Stimulated activated CD8-positive, alpha-beta memory T cell treated with anti-CD3 and anti-CD28 coated beads, Interleukin-12 subunit alpha, Interleukin-12 subunit beta, amount 100 ng/mL, for 4 hours (primary cell): ENCODE results near the gene LINGO3.
A peak's percentile ranks its signal among the peaks of the same experiment; 100 is the strongest.
"Not testable (repeated sequence)": the region's sequence is repeated elsewhere in the genome, so short reads cannot be mapped to it uniquely, and the experiment has no call there.

Source experiments
- DNase-seq: peaks from one replicate; pipeline ENCODE4 v3.0.0-alpha.2; 2020; ENCODE audit warnings: low read depth

LINGO3 gene

GRCh38 chr19:2281265-2282061 lies 26.5 kb downstream of the LINGO3 start:
- DNase-seq, result not testable (repeated sequence)

GRCh38 chr19:2280633-2281264 lies 27.2 kb downstream of the LINGO3 start:
- DNase-seq, result no peak

- DNase-seq, result no peak
Measured at GRCh38 chr19:2278459-2279158, 29.3 kb downstream of the LINGO3 start.

DNA sequence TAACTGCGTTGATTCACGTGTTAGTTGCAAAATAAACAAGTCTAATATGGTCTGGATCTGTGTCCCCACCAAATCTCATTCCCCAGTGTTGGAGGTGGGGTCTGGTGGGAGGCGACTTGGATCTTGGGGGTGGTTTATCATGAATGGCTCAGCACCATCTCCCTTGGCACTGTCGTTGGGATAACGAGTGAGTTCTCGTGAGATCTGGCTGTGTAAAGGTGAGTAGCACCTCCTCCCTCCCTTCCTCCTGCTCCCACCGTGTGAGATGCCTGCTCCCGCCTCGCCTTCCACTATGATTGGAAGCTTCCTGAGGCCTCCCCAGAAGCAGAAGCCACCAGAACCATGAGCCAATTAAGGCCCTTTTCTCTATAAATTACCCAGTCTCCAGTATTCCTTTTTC lies 30.8 kb downstream of the LINGO3 start:
- no peak for DNase-seq

- DNase-seq, result no peak
Measured at GRCh38 chr19:2276429-2276986, 31.4 kb downstream of the LINGO3 start.

GRCh38 chr19:2275588-2276428 lies 32.1 kb downstream of the LINGO3 start:
- no peak for DNase-seq

DNA sequence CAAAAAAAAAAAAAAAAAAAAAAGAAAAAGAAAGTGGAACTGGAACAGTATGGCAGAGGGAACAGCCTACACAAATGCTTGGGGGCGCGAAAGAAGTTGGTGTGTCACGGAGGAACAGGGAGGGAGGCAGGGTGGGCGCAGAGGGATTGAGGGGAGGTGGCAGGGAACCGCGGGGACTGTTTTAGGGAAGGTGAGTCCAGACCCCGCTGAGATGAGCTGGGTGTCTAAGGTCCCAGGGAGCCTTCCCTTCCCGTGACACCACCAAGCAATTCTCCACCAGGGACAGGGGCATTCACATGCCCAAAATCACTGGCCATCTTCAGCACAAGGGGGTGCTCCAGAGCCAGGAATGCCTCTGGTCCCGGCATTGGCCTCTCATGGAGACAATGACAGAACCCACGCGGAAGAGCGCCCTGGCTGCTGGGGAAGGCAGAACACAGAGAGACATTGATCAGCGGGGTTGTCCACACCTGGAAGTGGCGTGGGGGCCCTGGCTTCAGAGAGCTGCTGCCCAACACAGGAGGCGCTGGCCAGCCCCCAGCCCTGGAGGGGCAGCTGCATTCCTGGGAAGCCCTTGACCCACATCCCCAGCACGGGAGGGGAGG lies 32.9 kb downstream of the LINGO3 start:
- no peak for DNase-seq

DNA sequence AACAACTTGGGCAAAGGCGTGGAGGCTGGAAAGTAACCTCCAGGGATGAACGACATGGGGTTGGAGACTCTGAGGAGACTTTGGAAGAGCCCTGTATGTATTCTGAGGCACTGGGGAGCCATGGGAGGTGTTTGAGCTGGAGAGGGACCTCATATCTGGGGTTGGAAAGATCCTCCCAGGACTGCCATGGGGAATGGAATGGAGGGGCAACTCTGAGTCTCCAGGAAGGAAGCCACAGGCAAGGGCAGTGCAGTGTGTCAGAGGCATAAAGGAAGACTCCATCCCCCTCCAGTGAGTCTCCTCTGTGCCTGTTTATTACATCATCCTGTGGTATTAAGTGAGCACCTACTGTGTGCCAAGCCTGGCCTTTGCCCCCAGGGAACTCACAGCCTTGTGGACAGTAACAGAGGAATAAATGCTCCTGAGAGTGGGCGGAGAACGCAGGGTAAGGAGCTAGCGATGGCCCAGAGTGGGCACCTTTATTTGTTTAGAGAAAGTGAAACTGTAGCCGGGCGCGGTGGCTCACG lies 33.7 kb downstream of the LINGO3 start:
- no peak for DNase-seq

DNA sequence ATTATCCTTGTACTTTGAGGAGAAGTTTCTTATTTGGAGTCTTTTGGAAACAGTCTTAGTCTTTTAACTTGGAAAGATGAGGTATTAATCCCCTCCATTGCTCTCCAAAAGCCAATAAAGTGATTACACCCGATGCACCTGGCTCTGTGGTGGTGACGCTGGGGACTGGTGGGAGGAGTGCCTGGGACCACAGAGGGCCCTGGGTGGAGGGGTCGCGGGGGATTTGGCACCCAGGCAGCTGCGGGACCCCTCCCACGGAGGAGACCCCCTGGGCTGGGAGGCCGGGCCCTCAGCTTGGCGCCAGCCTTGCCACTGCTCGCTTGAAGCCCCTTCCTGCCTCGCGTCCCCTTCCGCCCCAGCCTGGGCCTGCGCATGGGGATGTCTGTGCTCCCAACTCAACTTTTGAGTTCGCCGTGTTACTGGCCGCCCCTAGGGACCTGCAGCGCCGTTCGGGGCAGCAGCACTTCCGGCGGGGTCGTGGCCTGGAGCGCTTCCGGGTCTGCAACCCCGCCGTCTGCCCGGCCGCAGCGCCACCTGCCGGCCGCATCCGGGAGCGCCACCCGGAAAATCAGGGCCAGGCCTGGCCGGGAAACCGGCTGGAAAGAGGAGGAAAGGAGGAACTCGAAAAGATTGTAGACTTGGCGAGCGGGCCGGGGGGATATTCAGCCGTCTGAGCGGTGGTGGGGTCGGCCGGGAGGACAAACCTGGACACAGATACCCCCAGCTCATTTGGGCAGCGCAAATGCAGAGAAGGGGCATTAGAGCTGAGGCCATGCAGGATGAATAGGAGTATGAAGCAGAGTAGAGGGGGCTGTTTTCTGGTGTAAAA lies 34.4 kb downstream of the LINGO3 start:
- peak; percentile 57 for DNase-seq

DNA sequence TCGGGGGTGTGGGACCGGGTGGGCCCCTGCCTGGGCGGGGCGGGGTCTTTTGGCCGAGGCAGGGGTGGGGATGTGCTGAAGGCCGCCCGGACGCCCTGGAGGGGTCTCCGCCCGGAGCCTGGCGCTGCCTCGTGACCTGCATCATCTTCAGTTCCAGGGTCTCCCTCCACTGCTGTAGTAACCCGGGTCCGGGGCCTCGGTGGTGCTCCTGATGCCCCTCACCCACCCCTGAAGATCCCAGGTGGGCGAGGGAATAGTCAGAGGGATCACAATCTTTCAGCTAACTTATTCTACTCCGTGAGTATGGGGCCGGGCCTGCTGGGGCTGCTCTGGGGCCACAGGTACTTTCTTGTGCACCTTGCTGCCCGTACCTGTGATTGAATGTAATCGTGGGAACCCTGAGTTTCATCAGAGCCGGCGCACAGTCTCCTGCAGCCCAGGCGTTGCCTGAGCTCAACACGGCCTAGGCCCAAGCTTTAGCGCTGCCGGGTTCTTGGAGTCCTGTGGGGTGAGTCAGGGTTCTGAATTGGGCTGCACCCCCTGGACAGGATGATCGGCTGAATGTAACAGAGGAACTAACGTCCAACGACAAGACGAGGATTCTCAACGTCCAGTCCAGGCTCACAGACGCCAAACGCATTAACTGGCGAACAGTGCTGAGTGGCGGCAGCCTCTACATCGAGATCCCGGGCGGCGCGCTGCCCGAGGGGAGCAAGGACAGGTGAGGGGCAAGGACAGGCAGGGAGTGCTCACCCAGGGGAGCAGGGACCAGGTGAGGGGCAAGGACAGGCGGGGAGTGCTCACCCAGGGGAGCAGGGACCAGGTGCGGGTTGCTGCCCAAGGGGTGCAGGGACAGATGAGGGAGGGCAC lies 36.5 kb downstream of the LINGO3 start:
- DNase-seq, result no peak

DNA sequence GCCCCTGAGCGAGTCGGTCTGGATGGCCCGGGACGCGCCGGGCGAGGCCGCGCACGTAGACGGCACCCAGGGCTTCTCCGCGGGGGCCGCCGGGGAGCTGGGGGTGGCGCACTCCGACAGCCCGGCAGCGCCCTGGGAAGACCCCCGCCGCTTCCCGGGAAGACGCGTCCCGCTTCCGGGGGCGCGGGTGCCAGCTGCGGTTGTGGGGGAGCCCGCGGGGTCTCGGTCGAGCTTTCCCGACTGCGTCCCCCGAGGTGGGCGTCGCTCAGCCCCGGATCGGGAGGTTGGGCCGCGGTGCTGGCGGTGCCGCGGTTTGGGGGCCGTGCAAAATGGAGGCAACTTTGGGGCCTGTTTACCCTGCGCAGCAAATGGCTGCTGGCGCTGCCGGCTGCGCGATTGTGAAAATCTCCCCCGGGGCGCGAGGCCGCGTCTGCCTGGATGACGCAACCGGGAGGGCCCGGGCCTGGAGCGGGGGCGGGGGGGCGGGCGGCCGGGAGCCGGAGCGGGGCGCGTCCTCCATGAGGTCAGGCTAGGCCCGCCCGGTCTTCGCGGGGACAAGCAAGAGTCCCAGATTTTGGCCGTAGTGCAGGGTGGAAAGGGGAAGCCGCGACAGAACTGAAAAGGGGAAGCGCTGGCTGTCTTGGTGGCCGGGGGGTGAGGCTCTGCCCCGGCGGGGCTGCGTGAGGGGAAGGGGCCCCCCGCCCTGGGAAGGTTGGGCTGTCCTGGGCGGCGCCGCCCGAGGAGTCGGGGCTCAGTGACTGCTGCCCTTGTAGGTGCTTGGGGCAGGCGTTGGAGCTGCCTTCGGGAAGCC lies 37.3 kb downstream of the LINGO3 start:
- DNase-seq, result peak; percentile 65

- no peak for DNase-seq
Measured at GRCh38 chr19:2270157-2270422, 37.9 kb downstream of the LINGO3 start.

DNA sequence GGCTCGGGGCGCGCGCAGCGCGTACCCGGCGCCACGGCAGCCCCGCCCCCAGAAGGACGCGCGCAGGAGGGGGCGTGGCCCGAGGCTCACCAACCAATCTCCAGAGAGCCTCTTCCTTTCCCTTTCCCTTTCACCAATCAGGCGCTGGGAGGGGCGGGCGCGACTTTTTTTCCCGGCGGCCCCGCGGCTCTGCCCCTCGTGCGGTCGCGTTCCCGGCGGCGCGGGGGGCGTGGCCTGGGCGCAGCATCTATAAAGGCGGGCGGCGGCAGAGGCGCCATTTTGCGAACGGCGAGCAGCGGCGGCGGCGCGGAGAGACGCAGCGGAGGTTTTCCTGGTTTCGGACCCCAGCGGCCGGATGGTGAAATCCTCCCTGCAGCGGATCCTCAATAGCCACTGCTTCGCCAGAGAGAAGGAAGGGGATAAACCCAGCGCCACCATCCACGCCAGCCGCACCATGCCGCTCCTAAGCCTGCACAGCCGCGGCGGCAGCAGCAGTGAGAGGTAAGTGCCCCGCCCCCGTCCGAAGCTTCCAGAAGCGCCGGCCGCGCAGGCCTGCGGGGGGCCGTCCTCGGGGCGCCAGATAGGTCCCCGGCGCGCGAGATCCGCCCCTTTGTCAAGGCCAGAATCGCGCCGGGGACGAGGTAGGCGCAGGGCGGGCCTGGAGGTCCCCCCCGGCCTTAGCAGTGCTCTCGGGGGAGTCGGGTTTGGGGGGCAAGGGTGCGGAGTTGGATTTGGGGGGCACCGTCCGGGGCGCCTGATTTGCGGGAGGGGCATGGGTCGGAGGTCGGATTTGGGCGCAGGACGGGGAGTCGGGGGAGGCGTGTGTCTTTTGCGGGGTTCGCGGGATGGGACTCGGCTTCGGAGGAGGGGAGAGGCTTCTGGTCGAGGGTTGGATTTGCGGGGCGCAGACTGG lies 38.5 kb downstream of the LINGO3 start:
- peak; percentile 99 for DNase-seq

GRCh38 chr19:2268861-2269243 lies 39.1 kb downstream of the LINGO3 start:
- no peak for DNase-seq

DNA sequence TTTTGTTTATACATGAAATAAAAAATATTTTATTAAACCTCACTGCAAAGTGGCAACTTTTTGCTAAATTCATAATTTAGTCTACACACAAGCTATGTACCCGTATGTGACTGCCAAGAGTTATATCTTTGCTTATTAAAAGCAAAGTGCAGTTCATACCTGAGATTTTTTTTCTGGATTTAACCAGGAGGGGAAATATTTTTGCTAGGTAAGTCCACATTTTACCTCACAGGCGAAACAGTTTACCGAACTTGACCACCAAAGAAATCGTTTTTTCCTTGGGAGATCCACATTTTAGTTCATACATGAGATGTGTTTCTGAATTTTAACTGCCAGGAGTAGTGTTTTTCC lies 39.5 kb downstream of the LINGO3 start:
- no peak for DNase-seq

- no peak for DNase-seq
Measured at GRCh38 chr19:2266183-2266993, 41.6 kb downstream of the LINGO3 start.
